GM12878 (cell line): Measurements from ENCODE around the gene PIP4K2A.

Experiments used
- CTCF ChIP-seq, 3 experiments: IDR thresholded peaks in 2 of 3; conservative IDR thresholded peaks in 1 of 3; 2 replicates each; pipeline ENCODE4 v1.5.1; 2011; ENCODE audit warnings: low read depth in 3 of 3, low read length in 3 of 3, mild to moderate bottlenecking in 3 of 3, control low read depth in 2 of 3, moderate library complexity in 2 of 3, inconsistent platforms in 1 of 3, mixed read lengths in 1 of 3; ENCODE audit not compliant: control insufficient read depth in 2 of 3, insufficient read depth in 1 of 3; ENCODE audit errors: extremely low read depth in 1 of 3
- EZH2 ChIP-seq: IDR thresholded peaks from 2 replicates; pipeline ENCODE4 v1.6.1; 2012; ENCODE audit warnings: low read depth, mild to moderate bottlenecking, control low read depth, inconsistent platforms, low read length, borderline replicate concordance; ENCODE audit not compliant: control insufficient read depth
- JUNB ChIP-seq: IDR thresholded peaks from 2 replicates; pipeline ENCODE4 v1.6.1; 2016; ENCODE audit warnings: antibody characterized with exemption, mild to moderate bottlenecking
- MYC ChIP-seq: IDR thresholded peaks from 2 replicates; pipeline ENCODE4 v1.6.1; 2011; ENCODE audit warnings: mild to moderate bottlenecking, low read length, moderate library complexity, inconsistent platforms; ENCODE audit not compliant: insufficient read depth, insufficient replicate concordance, insufficient read length, severe bottlenecking
- NR2C2 ChIP-seq: IDR thresholded peaks from 2 replicates; pipeline ENCODE4 v1.6.1; 2011; ENCODE audit warnings: borderline replicate concordance, low read depth; ENCODE audit not compliant: control insufficient read depth, insufficient read length
- POLR2A ChIP-seq: IDR thresholded peaks from 2 replicates; pipeline ENCODE4 v1.6.1; 2011; ENCODE audit warnings: low read depth, mild to moderate bottlenecking, low read length
- POLR2AphosphoS5 ChIP-seq: IDR thresholded peaks from 2 replicates; pipeline ENCODE4 v1.6.1; 2011; ENCODE audit warnings: mild to moderate bottlenecking, low read length, inconsistent platforms
- RAD21 ChIP-seq: IDR thresholded peaks from 2 replicates; pipeline ENCODE4 v1.6.1; 2011; ENCODE audit warnings: mild to moderate bottlenecking, low read depth, low read length, moderate library complexity; ENCODE audit not compliant: insufficient read depth
- RAD51 ChIP-seq: fragments of 450-650 bp; IDR thresholded peaks from 2 replicates; pipeline ENCODE4 v1.6.1; 2016; ENCODE audit warnings: moderate library complexity, mild to moderate bottlenecking, inconsistent platforms
- REST ChIP-seq: IDR thresholded peaks from 2 replicates; pipeline ENCODE4 v1.6.1; 2012; ENCODE audit warnings: mild to moderate bottlenecking, low read depth, low read length
- RFX5 ChIP-seq: IDR thresholded peaks from 2 replicates; pipeline ENCODE4 v1.6.1; 2011; ENCODE audit warnings: low read depth, low read length, improper control_type of control experiment
- SREBF1 ChIP-seq: IDR thresholded peaks from 2 replicates; pipeline ENCODE4 v1.6.1; 2012; ENCODE audit warnings: mild to moderate bottlenecking, low read length
- TAF1 ChIP-seq: IDR thresholded peaks from 2 replicates; pipeline ENCODE4 v1.6.1; 2011; ENCODE audit warnings: mild to moderate bottlenecking, low read depth, low read length, borderline replicate concordance

DNA sequence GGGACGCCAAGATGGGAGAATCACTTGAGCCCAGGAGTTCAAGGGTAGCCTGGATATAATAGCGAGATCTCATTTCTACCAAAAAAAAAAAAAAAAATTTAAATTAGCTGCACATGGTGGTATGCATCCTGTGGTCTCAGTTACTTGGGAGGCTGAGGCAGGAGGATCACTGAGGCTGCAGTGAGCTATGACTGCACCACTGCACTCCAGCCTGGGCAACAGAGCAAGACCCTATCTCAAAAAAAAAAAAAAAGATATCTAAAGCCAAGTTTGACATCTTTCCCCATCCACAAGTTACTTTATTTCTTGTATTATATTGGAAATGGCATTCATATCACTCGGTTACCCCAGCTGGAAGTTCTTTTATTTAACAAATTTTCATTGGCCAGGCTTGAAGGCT lies 3.4 kb upstream of the PIP4K2A start:
- TF ChIP-seq RAD21 (no peak), CTCF (IDR thresholded peaks at IDR 0.05 in 2 of 3, conservative IDR thresholded peaks at IDR 0.05 in 1 of 3; ENCODE audit: control insufficient read depth in 2 of 3, extremely low read depth in 1 of 3, insufficient read depth in 1 of 3, low read depth in 3 of 3, low read length in 3 of 3) (no peak), RFX5 (no peak), REST (no peak), JUNB (no peak), NR2C2 (no peak), RAD51 (no peak), TAF1 (no peak), POLR2A (no peak), SREBF1 (no peak), EZH2 (no peak), POLR2AphosphoS5 (no peak), MYC (no peak)
